ENCODE results near the gene NBPF4.
"Not testable (repeated sequence)": the region's sequence is repeated elsewhere in the genome, so short reads cannot be mapped to it uniquely, and the experiment has no call there.

NBPF4 gene

GRCh38 chr1:108209456-108210108, 34.3 kb downstream of the NBPF4 start:
- no peak for DNase-seq

GRCh38 chr1:108208724-108209446, 35.0 kb downstream of the NBPF4 start:
- DNase-seq: no peak

- not testable (repeated sequence) for DNase-seq
These were observed 40.3 kb downstream of the NBPF4 start for GRCh38 chr1:108203582-108203981.

GRCh38 chr1:108201687-108202086, 42.2 kb downstream of the NBPF4 start:
- DNase-seq: no peak

- DNase-seq: no peak
These were observed 43.2 kb downstream of the NBPF4 start for GRCh38 chr1:108200687-108201051.

- peak; percentile 55 for DNase-seq
These were observed 43.8 kb downstream of the NBPF4 start, which contains the start of gene SLC25A24 for GRCh38 chr1:108199781-108200686. TSS of gene SLC25A24 (minus strand) at chr1:108200343. CDS start at chr1:108200138, 205 bp downstream.

- DNase-seq: no peak
These were observed 44.6 kb downstream of the NBPF4 start for GRCh38 chr1:108199201-108199691.

- no peak for DNase-seq
These were observed 49.8 kb downstream of the NBPF4 start for GRCh38 chr1:108194051-108194450.

- no peak for DNase-seq
These were observed 50.5 kb downstream of the NBPF4 start for GRCh38 chr1:108193333-108193732.

- DNase-seq: no peak
These were observed 51.3 kb downstream of the NBPF4 start for GRCh38 chr1:108192581-108192980.

GRCh38 chr1:108190686-108191416, 53.0 kb downstream of the NBPF4 start:
- no peak for DNase-seq

- no peak for DNase-seq
These were observed 53.8 kb downstream of the NBPF4 start for GRCh38 chr1:108190001-108190634.

GRCh38 chr1:108188801-108189200, 55.1 kb downstream of the NBPF4 start:
- DNase-seq: no peak

- no peak for DNase-seq
These were observed 60.7 kb downstream of the NBPF4 start for GRCh38 chr1:108182959-108183700.

GRCh38 chr1:108179018-108179417, 64.9 kb downstream of the NBPF4 start:
- DNase-seq: no peak
